ENCODE data around the gene NFIC.

- TF ChIP-seq, protein P1, sequence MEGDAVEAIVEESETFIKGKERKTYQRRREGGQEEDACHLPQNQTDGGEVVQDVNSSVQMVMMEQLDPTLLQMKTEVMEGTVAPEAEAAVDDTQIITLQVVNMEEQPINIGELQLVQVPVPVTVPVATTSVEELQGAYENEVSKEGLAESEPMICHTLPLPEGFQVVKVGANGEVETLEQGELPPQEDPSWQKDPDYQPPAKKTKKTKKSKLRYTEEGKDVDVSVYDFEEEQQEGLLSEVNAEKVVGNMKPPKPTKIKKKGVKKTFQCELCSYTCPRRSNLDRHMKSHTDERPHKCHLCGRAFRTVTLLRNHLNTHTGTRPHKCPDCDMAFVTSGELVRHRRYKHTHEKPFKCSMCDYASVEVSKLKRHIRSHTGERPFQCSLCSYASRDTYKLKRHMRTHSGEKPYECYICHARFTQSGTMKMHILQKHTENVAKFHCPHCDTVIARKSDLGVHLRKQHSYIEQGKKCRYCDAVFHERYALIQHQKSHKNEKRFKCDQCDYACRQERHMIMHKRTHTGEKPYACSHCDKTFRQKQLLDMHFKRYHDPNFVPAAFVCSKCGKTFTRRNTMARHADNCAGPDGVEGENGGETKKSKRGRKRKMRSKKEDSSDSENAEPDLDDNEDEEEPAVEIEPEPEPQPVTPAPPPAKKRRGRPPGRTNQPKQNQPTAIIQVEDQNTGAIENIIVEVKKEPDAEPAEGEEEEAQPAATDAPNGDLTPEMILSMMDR (IDR thresholded peaks at IDR 0.05): no peak
- TF ChIP-seq POLR2A (IDR thresholded peaks at IDR 0.05): no peak
Observed at GRCh38 chr19:3396881-3397265, 30.5 kb downstream of the NFIC start.
